ENCODE measurements around the gene DAW1.

DNA sequence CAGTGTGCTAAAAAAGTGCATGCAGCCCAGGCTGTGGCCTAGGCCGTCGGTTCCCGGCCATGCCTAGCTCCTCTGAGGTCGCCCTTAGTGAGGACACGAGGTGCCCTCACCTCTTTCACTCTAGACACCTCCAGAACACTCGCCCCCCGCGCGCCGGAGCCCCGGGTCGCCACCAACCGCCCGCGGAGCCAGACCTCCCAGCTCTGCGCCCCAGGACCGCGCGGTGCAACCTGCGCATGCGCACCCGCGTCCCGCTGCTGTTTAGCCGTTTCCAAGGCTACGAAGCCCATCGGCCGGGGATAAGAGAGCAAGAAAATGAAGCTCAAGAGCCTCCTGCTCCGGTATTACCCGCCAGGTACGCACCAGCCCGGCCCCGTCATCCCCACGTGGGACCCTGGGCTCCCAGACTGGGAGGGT lies at the start of gene DAW1:
- TF ChIP-seq EZH2 (IDR thresholded peaks at IDR 0.05; ENCODE audit: low read length), result no peak
- TF ChIP-seq, protein P1, sequence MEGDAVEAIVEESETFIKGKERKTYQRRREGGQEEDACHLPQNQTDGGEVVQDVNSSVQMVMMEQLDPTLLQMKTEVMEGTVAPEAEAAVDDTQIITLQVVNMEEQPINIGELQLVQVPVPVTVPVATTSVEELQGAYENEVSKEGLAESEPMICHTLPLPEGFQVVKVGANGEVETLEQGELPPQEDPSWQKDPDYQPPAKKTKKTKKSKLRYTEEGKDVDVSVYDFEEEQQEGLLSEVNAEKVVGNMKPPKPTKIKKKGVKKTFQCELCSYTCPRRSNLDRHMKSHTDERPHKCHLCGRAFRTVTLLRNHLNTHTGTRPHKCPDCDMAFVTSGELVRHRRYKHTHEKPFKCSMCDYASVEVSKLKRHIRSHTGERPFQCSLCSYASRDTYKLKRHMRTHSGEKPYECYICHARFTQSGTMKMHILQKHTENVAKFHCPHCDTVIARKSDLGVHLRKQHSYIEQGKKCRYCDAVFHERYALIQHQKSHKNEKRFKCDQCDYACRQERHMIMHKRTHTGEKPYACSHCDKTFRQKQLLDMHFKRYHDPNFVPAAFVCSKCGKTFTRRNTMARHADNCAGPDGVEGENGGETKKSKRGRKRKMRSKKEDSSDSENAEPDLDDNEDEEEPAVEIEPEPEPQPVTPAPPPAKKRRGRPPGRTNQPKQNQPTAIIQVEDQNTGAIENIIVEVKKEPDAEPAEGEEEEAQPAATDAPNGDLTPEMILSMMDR (optimal IDR thresholded peaks at IDR 0.05 in 1 of 3, IDR thresholded peaks at IDR 0.05 in 1 of 3, conservative IDR thresholded peaks at IDR 0.05 in 1 of 3; ENCODE audit: extremely low read depth in 1 of 3, insufficient read depth in 2 of 3, low read length in 3 of 3), result no peak

All from keratinocyte (primary cell).